ENCODE data around the gene IFT88. TPM values are rescaled to one million over a fixed set of nuclear protein-coding genes. Genes with fewer than 3 reads are reported as not detected.

IFT88 gene
- total and polyA plus RNA-seq, 2 of the 4 experiments (the other 2 are of a cell fraction): 5.5 to 8.6 TPM

DNA sequence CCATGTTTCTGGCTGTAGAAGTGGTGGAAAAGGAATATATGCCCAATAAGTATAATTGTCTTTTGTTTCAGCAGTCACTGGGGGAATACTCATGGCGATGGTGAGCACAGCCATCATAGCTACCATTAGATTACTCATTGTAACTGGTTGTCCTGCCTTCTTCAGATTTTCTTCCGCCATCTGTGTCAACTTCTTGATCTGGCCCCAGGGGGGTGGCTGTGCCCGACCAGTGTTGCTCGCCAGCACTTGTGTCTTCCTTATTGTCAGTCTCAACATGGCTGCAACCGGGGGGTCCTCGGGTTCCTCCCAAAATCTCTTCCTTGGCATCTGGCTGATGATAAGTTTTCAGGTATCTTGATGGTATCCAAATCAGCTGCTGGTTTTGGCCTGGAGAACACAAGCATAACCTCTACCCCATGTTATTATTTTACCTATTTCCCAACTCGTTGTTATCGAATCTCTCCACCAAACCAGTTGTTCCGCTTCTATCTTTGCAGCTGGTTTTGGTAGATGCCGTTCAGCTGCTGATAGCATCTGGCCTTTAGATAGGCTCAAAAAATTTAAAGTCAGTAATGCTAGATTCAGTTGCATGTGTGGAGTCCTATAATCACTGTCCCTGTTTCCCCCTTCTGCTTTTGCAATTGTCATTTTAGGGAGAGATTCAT, 113.6 kb downstream of the IFT88 start:
- WGBS, 2 experiments (ENCODE audit: extremely low coverage in 2 of 2, insufficient read length in 1 of 2): 100% methylated on average over 1 of the region's 10 CpGs; no CpG with 5 or more reads in 1 of the 2 experiments
- Histone ChIP-seq H3K4ac (ENCODE audit: low read depth, low read length) (no peak overlapping the region), H3K18ac (ENCODE audit: low read depth, low read length) (no peak overlapping the region), H3K27me3 (ENCODE audit: control insufficient read depth, insufficient read depth, low read length) (no peaks in the 10 kb centered on the region), H2AK5ac (ENCODE audit: low read depth, low read length) (no peak overlapping the region), H3K23ac (ENCODE audit: low read depth, low read length) (no peak overlapping the region), H2BK120ac (ENCODE audit: low read depth, low read length) (no peak overlapping the region), H3K9me1 (ENCODE audit: insufficient read depth, low read length) (peaks cover 3% of the 10 kb centered on the region), H4K8ac (ENCODE audit: low read depth in 2 of 2, low read length in 2 of 2) (no peak overlapping the region), H3K9me3 (ENCODE audit: control insufficient read depth, insufficient read depth, low read length) (no peaks in the 10 kb centered on the region), H4K5ac (ENCODE audit: low read depth, low read length) (no peak overlapping the region), H2AK9ac (replicated peaks; ENCODE audit: low read depth, low read length, poor library complexity) (no peak overlapping the region), H3K36me3 (ENCODE audit: control insufficient read depth, insufficient read depth, low read length) (no peaks in the 10 kb centered on the region), H4K20me1 (ENCODE audit: insufficient read depth, low read length) (no peaks in the 10 kb centered on the region), H2AFZ (replicated peaks; ENCODE audit: low read length, poor library complexity) (no peak overlapping the region), H3K27ac (ENCODE audit: insufficient read depth, low read length) (no peak overlapping the region), H3K56ac (ENCODE audit: extremely low read depth, insufficient read depth, low read length) (no peak overlapping the region), H4K91ac (ENCODE audit: insufficient read depth, low read depth, low read length) (no peak overlapping the region), H3K4me2 (ENCODE audit: low read depth, low read length) (no peak overlapping the region), H3K4me3 (ENCODE audit: insufficient read depth, low read depth, low read length) (no peak overlapping the region), H3K9ac (ENCODE audit: low read depth, low read length) (no peak overlapping the region), H3K4me1 (ENCODE audit: control insufficient read depth, insufficient read depth, low read length) (peaks cover 3% of the 10 kb centered on the region; the same call in 1 of the 2 replicates), H3K79me1 (ENCODE audit: low read depth in 1 of 2, low read length in 2 of 2) (no peaks in the 10 kb centered on the region), H2BK15ac (ENCODE audit: low read depth, low read length) (no peak overlapping the region), H3K14ac (replicated peaks; ENCODE audit: low read depth, low read length) (no peak overlapping the region), H2BK5ac (ENCODE audit: low read depth, low read length, poor library complexity, severe bottlenecking) (no peak overlapping the region), H2BK20ac (ENCODE audit: low read depth, low read length) (no peak overlapping the region)
- TF ChIP-seq, protein P1, sequence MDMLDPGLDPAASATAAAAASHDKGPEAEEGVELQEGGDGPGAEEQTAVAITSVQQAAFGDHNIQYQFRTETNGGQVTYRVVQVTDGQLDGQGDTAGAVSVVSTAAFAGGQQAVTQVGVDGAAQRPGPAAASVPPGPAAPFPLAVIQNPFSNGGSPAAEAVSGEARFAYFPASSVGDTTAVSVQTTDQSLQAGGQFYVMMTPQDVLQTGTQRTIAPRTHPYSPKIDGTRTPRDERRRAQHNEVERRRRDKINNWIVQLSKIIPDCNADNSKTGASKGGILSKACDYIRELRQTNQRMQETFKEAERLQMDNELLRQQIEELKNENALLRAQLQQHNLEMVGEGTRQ (IDR thresholded peaks at IDR 0.05; ENCODE audit: low read depth, low read length): no peak
- TF ChIP-seq RAD21 (IDR thresholded peaks at IDR 0.05; ENCODE audit: low read length) (no peak), RFX5 (IDR thresholded peaks at IDR 0.05; ENCODE audit: low read depth, low read length) (no peak), POLR2A (IDR thresholded peaks at IDR 0.05; ENCODE audit: low read depth, low read length) (no peak), BHLHE40 (IDR thresholded peaks at IDR 0.05; ENCODE audit: low read depth, low read length) (no peak), NFE2L2 (IDR thresholded peaks at IDR 0.05; ENCODE audit: low read depth, low read length) (no peak), MAZ (IDR thresholded peaks at IDR 0.05; ENCODE audit: borderline replicate concordance, low read depth, low read length) (no peak)
- TF ChIP-seq, protein P2, sequence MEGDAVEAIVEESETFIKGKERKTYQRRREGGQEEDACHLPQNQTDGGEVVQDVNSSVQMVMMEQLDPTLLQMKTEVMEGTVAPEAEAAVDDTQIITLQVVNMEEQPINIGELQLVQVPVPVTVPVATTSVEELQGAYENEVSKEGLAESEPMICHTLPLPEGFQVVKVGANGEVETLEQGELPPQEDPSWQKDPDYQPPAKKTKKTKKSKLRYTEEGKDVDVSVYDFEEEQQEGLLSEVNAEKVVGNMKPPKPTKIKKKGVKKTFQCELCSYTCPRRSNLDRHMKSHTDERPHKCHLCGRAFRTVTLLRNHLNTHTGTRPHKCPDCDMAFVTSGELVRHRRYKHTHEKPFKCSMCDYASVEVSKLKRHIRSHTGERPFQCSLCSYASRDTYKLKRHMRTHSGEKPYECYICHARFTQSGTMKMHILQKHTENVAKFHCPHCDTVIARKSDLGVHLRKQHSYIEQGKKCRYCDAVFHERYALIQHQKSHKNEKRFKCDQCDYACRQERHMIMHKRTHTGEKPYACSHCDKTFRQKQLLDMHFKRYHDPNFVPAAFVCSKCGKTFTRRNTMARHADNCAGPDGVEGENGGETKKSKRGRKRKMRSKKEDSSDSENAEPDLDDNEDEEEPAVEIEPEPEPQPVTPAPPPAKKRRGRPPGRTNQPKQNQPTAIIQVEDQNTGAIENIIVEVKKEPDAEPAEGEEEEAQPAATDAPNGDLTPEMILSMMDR (conservative IDR thresholded peaks at IDR 0.05; ENCODE audit: low read depth, low read length): no peak
- ATAC-seq (ENCODE audit: low read depth) (no peak), DNase-seq (no peak)
- in situ Hi-C loops (cut with MboI; ENCODE audit: low sequenced_read_pairs): no loop called here
- ChIA-PET CTCF (no interaction called here), POLR2A (ENCODE audit: unreplicated experiment) (no interaction called here)
- BruUV-seq (replicated peaks): no TSS peak
- intact Hi-C loops (cut with micrococcal nuclease): no loop called here
- dilution Hi-C loops (cut with HindIII; ENCODE audit: low sequenced_read_pairs, unreplicated experiment): no loop called here

All from IMR-90 (cell line).